ENCODE measurements around the gene PSMB8. TPM values are rescaled to one million over a fixed set of nuclear protein-coding genes. Genes with fewer than 3 reads are reported as not detected.

PSMB8 gene
- total RNA-seq, 1 experiment from 2014 or later: 13.8 TPM

GRCh38 chr6:32829495-32829894 is 14.4 kb downstream of the PSMB8 start:
- peaks cover 7% of the 10 kb centered on the region; the same call in 1 of the 2 replicates for H3K36me3 Mint-ChIP-seq
- H3K4me3 Mint-ChIP-seq: no peak overlapping the region
- TF ChIP-seq ZNF512 (CRISPR knock-in tag; IDR thresholded peaks at IDR 0.05; ENCODE audit: borderline replicate concordance) (no peak), MAX (CRISPR knock-in tag; IDR thresholded peaks at IDR 0.05) (no peak), ELF4 (CRISPR knock-in tag; IDR thresholded peaks at IDR 0.05; ENCODE audit: low read depth) (no peak), RORB (CRISPR knock-in tag; IDR thresholded peaks at IDR 0.05) (no peak), ZNF425 (CRISPR knock-in tag; conservative IDR thresholded peaks at IDR 0.05) (no peak)
- no peak overlapping the region for H3K27ac Mint-ChIP-seq
- no peak for DNase-seq (ENCODE audit: low spot score)
- no peak for ATAC-seq
- POLR2A ChIA-PET: no interaction called here
- peaks cover 9% of the 10 kb centered on the region for H3K4me1 Mint-ChIP-seq
- no peaks in the 10 kb centered on the region for H3K9me3 Mint-ChIP-seq
- CTCF ChIA-PET: interaction anchor here (1.3 to 4.7 kb wide), 2 partner anchors 9 to 104 kb away, joined by 6 to 82 read pairs; partner anchors contain the start of gene TAP2
- no peaks in the 10 kb centered on the region for H3K27me3 Mint-ChIP-seq (ENCODE audit: low read depth)

GRCh38 chr6:32827025-32827424 is 16.8 kb downstream of the PSMB8 start:
- DNase-seq (ENCODE audit: low spot score): no peak
- ChIA-PET CTCF (interaction anchor here (0.8 to 4.7 kb wide), 8 partner anchors 11 to 127 kb away, joined by 3 to 82 read pairs (median 10); partner anchors contain the start of genes HLA-DMA, TAP1 and TAP2), POLR2A (interaction anchor here (1.2 kb wide), 1 partner anchor 11 kb away, joined by 4 read pairs; the partner anchor contains the start of gene TAP2)
- Mint-ChIP-seq H3K4me3 (no peak overlapping the region), H3K4me1 (peaks cover 9% of the 10 kb centered on the region), H3K27me3 (ENCODE audit: low read depth) (no peaks in the 10 kb centered on the region), H3K27ac (no peak overlapping the region), H3K36me3 (peaks cover 7% of the 10 kb centered on the region; the same call in 1 of the 2 replicates), H3K9me3 (no peaks in the 10 kb centered on the region)
- no peak for ATAC-seq
- TF ChIP-seq MXD4 (CRISPR knock-in tag; IDR thresholded peaks at IDR 0.05; ENCODE audit: borderline replicate concordance) (no peak), MLX (CRISPR knock-in tag; IDR thresholded peaks at IDR 0.05) (no peak), ZNF532 (CRISPR knock-in tag; IDR thresholded peaks at IDR 0.05; ENCODE audit: borderline replicate concordance) (no peak), ESRRA (CRISPR knock-in tag; IDR thresholded peaks at IDR 0.05; ENCODE audit: borderline replicate concordance) (no peak), TEAD1 (CRISPR knock-in tag; IDR thresholded peaks at IDR 0.05) (no peak), NR3C1 (CRISPR knock-in tag; conservative IDR thresholded peaks at IDR 0.05; ENCODE audit: low read depth) (no peak), AFF4 (CRISPR knock-in tag; IDR thresholded peaks at IDR 0.05; ENCODE audit: borderline replicate concordance) (no peak), TP53 (CRISPR knock-in tag; IDR thresholded peaks at IDR 0.05) (no peak), ZBTB43 (CRISPR knock-in tag; IDR thresholded peaks at IDR 0.05) (no peak), ERG (CRISPR knock-in tag; IDR thresholded peaks at IDR 0.05) (no peak), CREB1 (CRISPR knock-in tag; IDR thresholded peaks at IDR 0.05) (no peak), ZNF396 (CRISPR knock-in tag; IDR thresholded peaks at IDR 0.05; ENCODE audit: borderline replicate concordance) (no peak)
